Neural progenitor cell (in vitro differentiated cells): ENCODE data around the gene STARD10.

Experiments
- CTCF ChIP-seq: fragments of 200-600 bp; sonication (generic); IDR thresholded peaks from 2 replicates; pipeline ENCODE4 v1.5.1; 2017; ENCODE audit warnings: antibody characterized with exemption, mild to moderate bottlenecking
- EZH2 ChIP-seq: fragments of 200-600 bp; sonication (generic); IDR thresholded peaks from 2 replicates; pipeline ENCODE4 v1.6.1; 2017; ENCODE audit warnings: antibody characterized with exemption, mild to moderate bottlenecking, moderate library complexity

- TF ChIP-seq EZH2 (no peak), CTCF (no peak)
These were observed 58.3 kb downstream of the STARD10 start for GRCh38 chr11:72735495-72736027.
